ENCODE results near the gene SDK2.

- TF ChIP-seq USF2 (IDR thresholded peaks at IDR 0.05; ENCODE audit: low read length) (no peak), KDM1A (IDR thresholded peaks at IDR 0.05; ENCODE audit: borderline replicate concordance, low read length) (no peak), HDAC6 (IDR thresholded peaks at IDR 0.05; ENCODE audit: low read depth, low read length) (no peak), POLR2A (IDR thresholded peaks at IDR 0.05; ENCODE audit: control extremely low read depth in 1 of 2, low read depth in 2 of 2, low read length in 2 of 2) (no peak), JUND (IDR thresholded peaks at IDR 0.05; ENCODE audit: low read length) (no peak), POLR2AphosphoS5 (IDR thresholded peaks at IDR 0.05; ENCODE audit: low read depth, low read length) (no peak), GTF2F1 (IDR thresholded peaks at IDR 0.05; ENCODE audit: borderline replicate concordance, low read depth, low read length) (no peak)
- TF ChIP-seq, protein P1, sequence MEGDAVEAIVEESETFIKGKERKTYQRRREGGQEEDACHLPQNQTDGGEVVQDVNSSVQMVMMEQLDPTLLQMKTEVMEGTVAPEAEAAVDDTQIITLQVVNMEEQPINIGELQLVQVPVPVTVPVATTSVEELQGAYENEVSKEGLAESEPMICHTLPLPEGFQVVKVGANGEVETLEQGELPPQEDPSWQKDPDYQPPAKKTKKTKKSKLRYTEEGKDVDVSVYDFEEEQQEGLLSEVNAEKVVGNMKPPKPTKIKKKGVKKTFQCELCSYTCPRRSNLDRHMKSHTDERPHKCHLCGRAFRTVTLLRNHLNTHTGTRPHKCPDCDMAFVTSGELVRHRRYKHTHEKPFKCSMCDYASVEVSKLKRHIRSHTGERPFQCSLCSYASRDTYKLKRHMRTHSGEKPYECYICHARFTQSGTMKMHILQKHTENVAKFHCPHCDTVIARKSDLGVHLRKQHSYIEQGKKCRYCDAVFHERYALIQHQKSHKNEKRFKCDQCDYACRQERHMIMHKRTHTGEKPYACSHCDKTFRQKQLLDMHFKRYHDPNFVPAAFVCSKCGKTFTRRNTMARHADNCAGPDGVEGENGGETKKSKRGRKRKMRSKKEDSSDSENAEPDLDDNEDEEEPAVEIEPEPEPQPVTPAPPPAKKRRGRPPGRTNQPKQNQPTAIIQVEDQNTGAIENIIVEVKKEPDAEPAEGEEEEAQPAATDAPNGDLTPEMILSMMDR (IDR thresholded peaks at IDR 0.05; ENCODE audit: control extremely low read depth in 1 of 3, insufficient read depth in 1 of 3, low read depth in 1 of 3, low read length in 3 of 3), result no peak
Measured at GRCh38 chr17:73582359-73582758, 61.9 kb downstream of the SDK2 start.
